GM23248 (cell line): ENCODE data around the gene SPAG17. TPM values are rescaled to one million over a fixed set of nuclear protein-coding genes. Genes with fewer than 3 reads are reported as not detected.

Experiments used
- DNase-seq: peaks from one replicate; pipeline ENCODE4 v3.0.0-alpha.2; 2015
- H2AFZ ChIP-seq: fragments of 200-600 bp; sonication (generic); 2 replicates; pipeline ENCODE4 v1.6.1; 2016; ENCODE audit warnings: antibody characterized with exemption
- H3F3A ChIP-seq: fragments of 200-600 bp; sonication (generic); 2 replicates; pipeline ENCODE4 v1.6.1; 2016; ENCODE audit warnings: mild to moderate bottlenecking, antibody characterized with exemption, mixed run types; ENCODE audit not compliant: insufficient read depth
- H3K27ac ChIP-seq: fragments of 200-600 bp; sonication (generic); 2 replicates; pipeline ENCODE4 v1.5.1; 2016; ENCODE audit warnings: mild to moderate bottlenecking
- H3K27me3 ChIP-seq: fragments of 200-600 bp; sonication (generic); replicated peaks from 2 replicates; pipeline ENCODE4 v1.6.1; 2016; ENCODE audit warnings: mild to moderate bottlenecking; ENCODE audit not compliant: insufficient read depth
- H3K36me3 ChIP-seq: fragments of 200-600 bp; sonication (generic); 2 replicates; pipeline ENCODE4 v1.6.1; 2016; ENCODE audit warnings: low read depth, mild to moderate bottlenecking
- H3K4me1 ChIP-seq: fragments of 200-600 bp; sonication (generic); 2 replicates; pipeline ENCODE4 v1.6.1; 2016; ENCODE audit warnings: mild to moderate bottlenecking; ENCODE audit not compliant: insufficient read depth
- H3K4me2 ChIP-seq: fragments of 200-600 bp; sonication (generic); one replicate; pipeline ENCODE4 v1.6.1; 2016; ENCODE audit warnings: mild to moderate bottlenecking; ENCODE audit not compliant: unreplicated experiment
- H3K4me3 ChIP-seq: fragments of 200-600 bp; sonication (generic); 2 replicates; pipeline ENCODE4 v1.5.1; 2016; ENCODE audit warnings: mild to moderate bottlenecking
- H3K79me2 ChIP-seq: fragments of 200-600 bp; sonication (generic); 2 replicates; pipeline ENCODE4 v1.6.1; 2016; ENCODE audit warnings: mild to moderate bottlenecking; ENCODE audit not compliant: insufficient read depth
- H3K9ac ChIP-seq: fragments of 200-600 bp; sonication (generic); 2 replicates; pipeline ENCODE4 v1.6.1; 2016; ENCODE audit warnings: mild to moderate bottlenecking
- H3K9me2 ChIP-seq: fragments of 200-600 bp; sonication (generic); 2 replicates; pipeline ENCODE4 v1.6.1; 2016; ENCODE audit warnings: mixed run types, mild to moderate bottlenecking, moderate library complexity; ENCODE audit not compliant: insufficient read depth
- H3K9me3 ChIP-seq: fragments of 200-600 bp; sonication (generic); one replicate; pipeline ENCODE4 v1.6.1; 2017; ENCODE audit warnings: low read depth
- H4K20me1 ChIP-seq: fragments of 200-600 bp; sonication (generic); 2 replicates; pipeline ENCODE4 v1.6.0; 2016; ENCODE audit not compliant: insufficient read depth
- EZH2 ChIP-seq: fragments of 200-600 bp; sonication (generic); IDR thresholded peaks from 2 replicates; pipeline ENCODE4 v1.6.1; 2018; ENCODE audit warnings: antibody characterized with exemption, mild to moderate bottlenecking; ENCODE audit not compliant: insufficient read depth, poor library complexity, severe bottlenecking
- EZH2phosphoT487 ChIP-seq: fragments of 200-600 bp; sonication (generic); IDR thresholded peaks from 2 replicates; pipeline ENCODE4 v1.6.1; 2018; ENCODE audit warnings: antibody characterized with exemption, moderate library complexity, mild to moderate bottlenecking, low read depth; ENCODE audit not compliant: insufficient read depth
- WGBS, 2 experiments: methylation state at CpG; one replicate each; pipeline ENCODE4 v1.1.6; 2015 to 2017; ENCODE audit warnings: low lambda C conversion rate in 2 of 2, low coverage in 1 of 2; ENCODE audit errors: missing lambda C conversion rate in 2 of 2; 5-methylcytosine and 5-hydroxymethylcytosine counted together
- in situ Hi-C: fragments of 300-500 bp; cut with MboI; formaldehyde crosslinking; loops from 2 replicates; pipeline ENCODE4 v1.15.0; 2020
- polyA plus RNA-seq: library from polyadenylated mRNA; unstranded; fragments of >200 nt; fragmentation: Nextera tagmentation; extraction: Ambion mirVana; gene quantifications from 2 replicates; pipeline ENCODE4 v1.2.1, GENCODE V29; 2016
- total RNA-seq: library from RNA; depleted of rRNA; stranded (reverse); fragments of >200 nt; shearing (Covaris generic); gene quantifications from 2 replicates; pipeline ENCODE4 v1.2.3, GENCODE V29; 2014

Gene SPAG17
- total and polyA plus RNA-seq, 2 experiments from 2014 or later, result 0.15 TPM; not detected in 1

DNA sequence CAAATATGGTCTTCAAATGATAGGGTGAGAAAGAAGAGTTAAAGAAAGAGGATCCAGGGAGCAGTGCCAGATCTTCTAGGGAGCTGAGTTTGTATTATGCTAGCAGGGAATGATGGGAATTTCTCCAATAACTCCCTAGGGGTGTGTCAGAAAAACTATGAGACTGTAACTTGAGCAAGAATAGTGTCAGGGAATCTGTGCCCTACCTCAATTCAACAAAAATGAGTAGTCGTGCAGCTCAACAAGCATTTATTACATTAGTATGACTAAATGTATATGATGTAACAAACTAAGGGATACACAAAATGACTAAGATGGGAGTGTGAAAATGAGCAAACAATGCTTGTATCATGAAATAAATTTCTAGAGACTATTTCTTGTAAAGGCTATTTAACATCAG, 24.2 kb downstream of the SPAG17 start:
- TF ChIP-seq EZH2phosphoT487 (no peak), EZH2 (no peak)
- peak; percentile 74 for DNase-seq
- 4 to 6% methylated on average over 1 of the region's 1 CpG for WGBS, 2 experiments

DNA sequence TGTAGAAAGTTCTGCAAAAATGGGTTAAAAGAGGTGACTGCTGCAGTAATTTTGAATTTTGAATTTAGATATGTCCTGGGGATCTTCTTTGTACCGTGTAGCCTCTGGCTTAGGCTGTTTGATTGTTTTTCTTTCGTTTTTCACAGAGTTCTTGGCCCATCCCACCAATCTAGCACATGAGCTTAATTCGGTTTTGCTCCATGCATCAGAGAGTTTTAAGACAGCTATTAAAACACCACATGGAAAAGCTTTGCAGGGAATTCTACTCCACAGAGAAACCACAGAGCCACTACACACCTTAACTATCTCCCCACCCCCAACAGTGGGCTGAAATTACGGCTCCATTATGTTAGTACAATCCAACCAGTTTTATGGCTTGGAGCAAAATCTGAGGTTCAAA, 25.5 kb downstream of the SPAG17 start:
- Histone ChIP-seq H3K4me3 (peak overlapping the region; percentile 14), H3K79me2 (no peaks in the 10 kb centered on the region), H3K4me1 (peaks cover 30% of the 10 kb centered on the region), H3K4me2 (peak overlapping the region; percentile 58), H3K9me2 (no peaks in the 10 kb centered on the region), H3K36me3 (no peaks in the 10 kb centered on the region), H2AFZ (no peak overlapping the region), H3K27me3 (no peaks in the 10 kb centered on the region), H3F3A (peaks cover 27% of the 10 kb centered on the region), H3K27ac (no peak overlapping the region), H3K9me3 (no peaks in the 10 kb centered on the region), H4K20me1 (no peaks in the 10 kb centered on the region), H3K9ac (no peak overlapping the region)
- TF ChIP-seq EZH2phosphoT487 (no peak), EZH2 (no peak)
- WGBS, 2 experiments, result 22% methylated on average over 4 of the region's 4 CpGs
- peak; percentile 16 for DNase-seq
- in situ Hi-C loops, result loop anchor here (10.0 kb wide), 1 partner anchor 825 kb away; the partner anchor contains the start of gene TBX15

More for the DNA sequence above, 24.2 kb downstream of the SPAG17 start:
- Histone ChIP-seq H3K9me3 (no peaks in the 10 kb centered on the region), H3K27ac (no peak overlapping the region), H3K4me3 (no peak overlapping the region), H3K36me3 (no peaks in the 10 kb centered on the region), H3K4me2 (peak overlapping the region; percentile 1), H3K9ac (no peak overlapping the region), H3K9me2 (no peaks in the 10 kb centered on the region), H3K79me2 (no peaks in the 10 kb centered on the region), H3K27me3 (no peaks in the 10 kb centered on the region), H3F3A (peaks cover 27% of the 10 kb centered on the region), H2AFZ (no peak overlapping the region), H4K20me1 (no peaks in the 10 kb centered on the region), H3K4me1 (peaks cover 30% of the 10 kb centered on the region)
- in situ Hi-C loops, result no loop called here

DNA sequence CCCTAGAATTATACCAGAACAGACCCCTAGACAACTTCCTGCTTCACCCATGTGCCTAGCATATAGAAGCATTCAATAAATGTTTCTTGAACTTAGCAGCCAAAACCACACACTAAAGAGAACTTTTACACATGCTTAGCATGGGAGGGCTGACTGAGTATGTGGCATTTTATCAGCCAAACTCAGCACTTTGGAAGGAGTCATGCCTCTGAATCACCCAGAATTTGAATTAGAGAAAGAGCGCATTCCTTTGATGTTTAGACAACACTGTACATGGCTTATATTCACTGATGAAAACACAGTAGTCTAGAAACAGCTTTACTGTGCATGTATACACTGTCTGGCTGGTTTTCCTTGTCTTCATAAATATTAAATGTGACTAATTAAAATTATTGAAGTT, 26.1 kb downstream of the SPAG17 start:
- in situ Hi-C loops, result loop anchor here (10.0 kb wide), 1 partner anchor 826 kb away; the partner anchor contains the start of gene TBX15
- Histone ChIP-seq H3K27me3 (no peaks in the 10 kb centered on the region), H3K36me3 (no peaks in the 10 kb centered on the region), H3K79me2 (no peaks in the 10 kb centered on the region), H3K9me2 (no peaks in the 10 kb centered on the region), H3K4me3 (peak overlapping the region; percentile 14), H3K4me1 (peaks cover 30% of the 10 kb centered on the region), H3K4me2 (peak overlapping the region; percentile 58), H2AFZ (no peak overlapping the region), H3K9me3 (no peaks in the 10 kb centered on the region), H3K9ac (0 out of 2 replicates have a peak overlapping the region, but pooled peaks have one; percentile 19), H3F3A (peaks cover 27% of the 10 kb centered on the region), H4K20me1 (no peaks in the 10 kb centered on the region), H3K27ac (peak overlapping the region; percentile 67)
- 0% methylated on average over 1 of the region's 1 CpG for WGBS, 2 experiments
- peak; percentile 95 for DNase-seq
- TF ChIP-seq EZH2 (no peak), EZH2phosphoT487 (no peak; the same call in 1 of the 2 replicates)

DNA sequence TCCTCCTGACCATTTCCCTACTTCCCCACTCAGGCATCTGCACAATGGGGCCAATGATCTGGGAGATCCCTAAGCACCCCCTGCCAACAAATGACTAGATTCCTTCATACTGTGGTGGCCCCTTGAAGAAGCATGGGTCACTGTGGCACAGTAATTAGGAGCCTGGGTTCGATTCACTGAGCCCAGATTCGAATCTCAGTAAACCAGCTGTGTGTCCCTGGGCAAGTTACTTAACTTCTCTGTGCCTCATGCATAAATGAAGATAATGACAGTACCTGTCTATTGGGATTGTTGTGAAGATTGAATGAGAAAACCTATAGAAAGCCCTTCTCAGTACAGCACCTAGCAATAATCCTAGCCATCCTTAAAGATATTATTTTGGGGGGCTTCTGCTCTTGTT, 27.5 kb downstream of the SPAG17 start:
- H3K36me3 ChIP-seq, result no peaks in the 10 kb centered on the region
- WGBS, 2 experiments, result 88 to 92% methylated on average over 2 of the region's 2 CpGs
- in situ Hi-C loops, result loop anchor here (10.0 kb wide), 1 partner anchor 827 kb away; the partner anchor contains the start of gene TBX15
- peaks cover 30% of the 10 kb centered on the region for H3K4me1 ChIP-seq
- H3K4me2 ChIP-seq, result no peak overlapping the region
- H3F3A ChIP-seq, result peaks cover 27% of the 10 kb centered on the region
- H3K9me3 ChIP-seq, result no peaks in the 10 kb centered on the region
- H2AFZ ChIP-seq, result no peak overlapping the region
- H3K4me3 ChIP-seq, result no peak overlapping the region
- DNase-seq, result no peak
- H3K79me2 ChIP-seq, result no peaks in the 10 kb centered on the region
- no peaks in the 10 kb centered on the region for H3K9me2 ChIP-seq
- no peaks in the 10 kb centered on the region for H3K27me3 ChIP-seq
- no peak overlapping the region for H3K27ac ChIP-seq
- TF ChIP-seq EZH2phosphoT487 (no peak), EZH2 (no peak)
- H3K9ac ChIP-seq, result no peak overlapping the region
- no peaks in the 10 kb centered on the region for H4K20me1 ChIP-seq
